ENCODE measurements around the gene ZNF208. TPM values are rescaled to one million over a fixed set of nuclear protein-coding genes. Genes with fewer than 3 reads are reported as not detected.
"Not testable (repeated sequence)": the region's sequence is repeated elsewhere in the genome, so short reads cannot be mapped to it uniquely, and the experiment has no call there.

The ZNF208 gene
- total RNA-seq (1 to 10 TPM in 1 of 2 donors, under 1 TPM in 1; 0.85 to 3.0 TPM), polyA plus RNA-seq (ENCODE audit: insufficient read length in 6 of 6) (1 to 10 TPM in 5 of 6 donors, under 1 TPM in 1; 0.89 to 3.0 (median 2.0) TPM)
- long read RNA-seq, donor 1: 0 reads
- long read RNA-seq, donor 2: 0 reads
- long read RNA-seq, donor 3: 0 reads
- long read RNA-seq, donor 4: 0 reads
- long read RNA-seq, donor 5: 0 reads
- long read RNA-seq, donor 6: 0 reads
- long read RNA-seq, donor 7: 0 reads
- long read RNA-seq, donor 8: 0 reads
- long read RNA-seq, donor 9: 0 reads
- long read RNA-seq, donor 10: 0 reads
- long read RNA-seq, donor 11: 0 reads
- long read RNA-seq, donor 12: 0 reads

GRCh38 chr19:22010437-22011143 is at the start of gene ZNF208:
ZNF208 (minus strand) TSS chr19:22010943; CDS start chr19:22010794, 149 bp downstream.
- H3K9me3 ChIP-seq: peaks cover 0 to 88% of the 10 kb centered on the region in 2 donors
- DNase-seq: peak in 2 of 4 donors; percentile 2 to 58
- H3K27ac ChIP-seq; intact Hi-C loops (cut with DNase I); H3K4me1 ChIP-seq; ATAC-seq; H3K36me3 ChIP-seq: not testable (repeated sequence)
- peaks cover 0 to 11% of the 10 kb centered on the region in 2 donors for H3K27me3 ChIP-seq
- peak within 1 kb of the TSS in 1 of 2 donors; percentile 27 for H3K4me3 ChIP-seq

GRCh38 chr19:22052644-22053013 is 41.9 kb upstream of the ZNF208 start:
- H3K27me3 ChIP-seq: no peaks in the 10 kb centered on the region
- intact Hi-C loops (cut with DNase I): no loop called here
- H3K27ac ChIP-seq: no peak overlapping the region
- no peak for TF ChIP-seq CTCF (IDR thresholded peaks at IDR 0.05)
- ATAC-seq: peak; percentile 57
- H3K36me3 ChIP-seq: no peaks in the 10 kb centered on the region
- H3K4me3 ChIP-seq: peak overlapping the region; percentile 45 to 47
- peak in 2 of 4 donors; percentile 12 to 78 for DNase-seq
- no peaks in the 10 kb centered on the region for H3K4me1 ChIP-seq
- H3K9me3 ChIP-seq: peaks cover 0 to 42% of the 10 kb centered on the region in 2 donors

- ATAC-seq; H3K4me1 ChIP-seq; intact Hi-C loops (cut with DNase I): not testable (repeated sequence)
Measured at GRCh38 chr19:22041151-22041550, 30.4 kb upstream of the ZNF208 start.

GRCh38 chr19:22030680-22031079 is 19.9 kb upstream of the ZNF208 start:
- H3K4me1 ChIP-seq: no peaks in the 10 kb centered on the region
- TF ChIP-seq CTCF (IDR thresholded peaks at IDR 0.05): no peak
- DNase-seq (no peak), ATAC-seq (no peak)
- H3K4me3 ChIP-seq: no peak overlapping the region
- H3K27ac ChIP-seq: no peak overlapping the region
- intact Hi-C loops (cut with DNase I): no loop called here
- H3K36me3 ChIP-seq: no peaks in the 10 kb centered on the region
- H3K27me3 ChIP-seq: no peaks in the 10 kb centered on the region
- peaks cover 0 to 73% of the 10 kb centered on the region in 2 donors for H3K9me3 ChIP-seq

More at GRCh38 chr19:22041151-22041550, 30.4 kb upstream of the ZNF208 start:
- not testable (repeated sequence) for H3K27me3 ChIP-seq, H3K36me3 ChIP-seq, H3K27ac ChIP-seq, DNase-seq, H3K4me3 ChIP-seq
- peaks cover 0 to 46% of the 10 kb centered on the region in 2 donors for H3K9me3 ChIP-seq

- no peak overlapping the region for H3K27ac ChIP-seq
- H3K36me3 ChIP-seq: no peaks in the 10 kb centered on the region
- H3K4me3 ChIP-seq: no peak overlapping the region
- no peak for DNase-seq
- H3K27me3 ChIP-seq: no peaks in the 10 kb centered on the region
- intact Hi-C loops (cut with DNase I): no loop called here
- ATAC-seq: no peak
- H3K9me3 ChIP-seq: peaks cover 0 to 75% of the 10 kb centered on the region in 2 donors
- no peaks in the 10 kb centered on the region for H3K4me1 ChIP-seq
- no peak for TF ChIP-seq CTCF (IDR thresholded peaks at IDR 0.05)
Measured at GRCh38 chr19:22026687-22027086, 15.9 kb upstream of the ZNF208 start.

GRCh38 chr19:22025539-22025938 is 14.8 kb upstream of the ZNF208 start:
- H3K36me3 ChIP-seq; H3K27ac ChIP-seq; H3K4me1 ChIP-seq; intact Hi-C loops (cut with DNase I); DNase-seq; H3K27me3 ChIP-seq; ATAC-seq; H3K4me3 ChIP-seq: not testable (repeated sequence)
- peaks cover 0 to 77% of the 10 kb centered on the region in 2 donors for H3K9me3 ChIP-seq
